HG02623 (cell line): ENCODE measurements around the gene CLEC4G.
"Not testable (repeated sequence)": the region's sequence is repeated elsewhere in the genome, so short reads cannot be mapped to it uniquely, and the experiment has no call there.

Experiments used
- ATAC-seq: cut with Tn5 transposase; IDR thresholded peaks from one replicate; pipeline ENCODE4 v1.9.1; 2021; ENCODE audit warnings: moderate library complexity; ENCODE audit not compliant: unreplicated experiment

Gene CLEC4G, protein sequence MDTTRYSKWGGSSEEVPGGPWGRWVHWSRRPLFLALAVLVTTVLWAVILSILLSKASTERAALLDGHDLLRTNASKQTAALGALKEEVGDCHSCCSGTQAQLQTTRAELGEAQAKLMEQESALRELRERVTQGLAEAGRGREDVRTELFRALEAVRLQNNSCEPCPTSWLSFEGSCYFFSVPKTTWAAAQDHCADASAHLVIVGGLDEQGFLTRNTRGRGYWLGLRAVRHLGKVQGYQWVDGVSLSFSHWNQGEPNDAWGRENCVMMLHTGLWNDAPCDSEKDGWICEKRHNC

GRCh38 chr19:7732045-7732444 lies at the start of gene CLEC4G:
CLEC4G (minus strand) TSS chr19:7732110; CDS start chr19:7732102, 8 bp downstream.
- ATAC-seq = no peak

DNA sequence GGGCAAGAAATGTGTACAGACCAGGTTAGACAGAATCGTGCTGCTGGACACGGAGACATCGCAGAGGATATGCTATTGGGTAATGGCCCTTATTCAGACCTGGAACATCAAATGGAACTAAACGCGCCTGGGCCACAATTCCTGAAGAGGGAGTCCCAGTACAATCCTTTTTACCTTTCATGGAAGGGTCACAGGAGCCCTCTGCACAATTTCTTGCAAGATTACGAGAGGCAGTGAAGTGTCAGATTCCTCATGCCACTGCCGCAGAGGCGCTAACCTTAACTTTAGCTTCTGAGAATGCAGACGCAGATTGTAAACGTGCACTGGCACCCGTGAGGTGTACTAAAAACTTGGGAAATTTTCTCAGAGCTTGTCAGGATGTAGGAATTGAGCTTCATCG lies 49.2 kb upstream of the CLEC4G start:
- ATAC-seq = no peak

DNA sequence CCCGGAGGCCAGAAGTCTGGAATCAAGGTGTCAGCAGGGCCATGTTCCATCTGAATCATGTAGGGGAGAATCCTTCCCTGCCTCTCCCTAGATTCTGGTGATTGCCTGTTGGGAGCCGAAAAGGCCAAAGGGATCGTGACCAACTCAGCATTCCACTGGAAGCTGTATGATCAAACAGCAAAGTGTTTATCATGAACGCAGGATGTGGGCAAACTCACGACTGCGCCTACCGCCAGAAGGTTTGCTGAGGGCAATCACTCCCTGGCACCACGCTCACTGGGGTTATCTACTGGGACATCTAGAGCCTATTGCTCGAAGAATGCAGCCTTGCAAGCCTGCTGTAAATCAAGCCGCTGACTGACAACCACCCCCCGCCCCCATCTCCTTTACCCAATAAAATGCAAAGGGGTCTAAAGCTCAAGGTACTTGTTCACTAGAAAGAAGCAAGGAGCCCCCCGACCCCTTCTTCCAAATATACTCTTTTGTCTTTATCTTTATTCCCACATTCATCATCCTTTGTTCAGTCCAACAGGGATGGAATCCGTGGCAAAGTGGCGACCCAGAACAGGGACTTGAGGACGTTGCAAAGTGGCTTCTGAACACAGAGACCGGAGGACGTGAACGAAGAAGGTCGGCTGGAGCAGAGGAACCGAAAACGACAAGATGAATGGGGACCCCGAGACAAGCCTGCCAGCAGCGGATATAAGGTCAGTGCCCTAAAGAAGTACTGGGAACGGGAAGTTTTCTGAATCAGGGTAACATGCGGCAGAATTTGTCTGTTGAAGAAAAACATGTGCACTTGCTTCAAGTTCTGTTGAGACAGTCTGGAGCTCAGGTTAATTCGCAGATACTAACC lies 47.9 kb upstream of the CLEC4G start:
- no peak for ATAC-seq

GRCh38 chr19:7778081-7778480 lies 46.2 kb upstream of the CLEC4G start:
- no peak for ATAC-seq

DNA sequence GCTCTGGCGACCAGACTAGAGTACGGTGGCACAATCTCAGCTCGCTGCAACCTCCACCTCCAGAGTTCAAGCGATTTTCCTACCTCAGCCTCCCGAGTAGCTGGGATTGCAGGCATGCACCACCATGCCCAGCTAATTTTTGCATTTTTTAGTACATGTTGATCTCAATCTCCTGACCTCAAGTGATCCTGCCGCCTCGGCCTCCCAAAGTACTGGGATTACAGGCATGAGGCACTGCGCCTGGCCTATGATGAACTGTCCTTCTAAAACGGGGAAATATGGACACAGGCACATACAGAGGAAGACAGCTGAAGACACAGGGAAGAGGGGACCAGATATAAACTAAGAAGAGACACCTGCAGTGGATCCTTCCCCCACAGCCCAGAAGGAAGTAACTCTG lies 43.9 kb upstream of the CLEC4G start:
- ATAC-seq = no peak

DNA sequence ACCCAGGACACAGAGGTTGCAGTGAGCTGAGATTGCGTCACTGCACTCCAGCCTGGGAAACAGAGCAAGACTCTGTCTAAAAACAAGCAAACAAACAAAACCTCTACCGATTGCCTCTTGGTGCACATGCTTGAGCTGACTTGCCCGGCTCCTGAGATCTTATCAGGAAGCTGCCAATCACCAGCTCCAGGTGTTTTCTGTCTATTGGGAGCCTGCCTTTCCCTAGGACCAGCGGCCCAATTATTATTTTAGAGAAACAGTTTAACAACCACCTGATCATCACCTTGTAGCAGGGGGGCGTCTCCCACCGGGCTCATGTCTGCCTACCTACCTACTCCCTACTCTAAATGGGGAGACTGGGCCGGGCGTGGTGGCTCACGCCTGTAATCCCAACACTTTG lies 41.9 kb upstream of the CLEC4G start:
- no peak for ATAC-seq

DNA sequence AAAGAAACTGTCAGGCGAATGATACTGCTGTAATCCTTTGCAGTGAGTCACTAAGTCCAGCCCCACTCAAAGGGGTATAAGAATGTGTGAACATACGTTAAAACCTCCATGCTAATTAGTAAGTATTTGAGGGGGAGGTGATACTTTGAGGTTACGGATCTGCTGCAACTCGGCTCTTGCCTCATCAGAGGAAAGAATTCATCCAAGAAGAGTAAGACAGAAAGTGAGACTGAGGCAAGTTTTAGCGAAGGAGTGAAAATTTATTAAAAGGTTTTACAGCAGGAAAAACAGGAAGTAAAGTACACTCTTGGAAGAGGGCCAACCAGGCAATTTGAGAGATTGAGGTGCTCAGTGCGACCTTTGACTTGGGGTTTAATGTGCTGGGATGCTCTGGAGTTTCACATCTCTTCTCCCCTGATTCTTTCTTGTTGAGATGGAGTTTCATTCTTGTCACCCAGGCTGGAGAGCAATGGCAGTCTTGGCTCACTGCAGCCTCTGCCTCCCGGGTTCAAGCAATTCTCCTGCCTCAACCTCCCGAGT lies 40.9 kb upstream of the CLEC4G start:
- no peak for ATAC-seq

- no peak for ATAC-seq
Observed at GRCh38 chr19:7771072-7771471, 39.2 kb upstream of the CLEC4G start.

- ATAC-seq = no peak
Observed at GRCh38 chr19:7769171-7769570, 37.3 kb upstream of the CLEC4G start.

GRCh38 chr19:7767487-7767886 lies 35.6 kb upstream of the CLEC4G start:
- ATAC-seq = no peak

GRCh38 chr19:7766535-7766934 lies 34.6 kb upstream of the CLEC4G start:
- no peak for ATAC-seq

DNA sequence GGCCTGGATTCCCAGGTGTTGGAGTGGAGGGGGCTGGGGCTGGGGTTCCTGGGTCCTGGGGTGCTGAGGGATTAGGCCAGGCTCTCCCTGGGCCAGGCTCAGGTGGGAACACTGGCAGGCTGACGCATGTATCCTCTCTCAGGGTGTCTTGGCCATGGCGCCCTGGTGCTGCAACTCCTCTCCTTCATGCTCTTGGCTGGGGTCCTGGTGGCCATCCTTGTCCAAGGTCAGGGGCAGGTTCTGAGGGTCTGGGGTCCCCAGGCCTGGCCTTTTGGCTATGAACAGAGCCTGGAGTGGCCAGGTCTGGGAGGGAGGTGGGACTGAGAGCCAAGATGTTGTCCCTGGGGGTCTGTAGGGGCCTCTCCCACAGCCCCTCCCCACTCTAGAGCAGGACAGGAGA lies 33.1 kb upstream of the CLEC4G start:
- not testable (repeated sequence) for ATAC-seq

DNA sequence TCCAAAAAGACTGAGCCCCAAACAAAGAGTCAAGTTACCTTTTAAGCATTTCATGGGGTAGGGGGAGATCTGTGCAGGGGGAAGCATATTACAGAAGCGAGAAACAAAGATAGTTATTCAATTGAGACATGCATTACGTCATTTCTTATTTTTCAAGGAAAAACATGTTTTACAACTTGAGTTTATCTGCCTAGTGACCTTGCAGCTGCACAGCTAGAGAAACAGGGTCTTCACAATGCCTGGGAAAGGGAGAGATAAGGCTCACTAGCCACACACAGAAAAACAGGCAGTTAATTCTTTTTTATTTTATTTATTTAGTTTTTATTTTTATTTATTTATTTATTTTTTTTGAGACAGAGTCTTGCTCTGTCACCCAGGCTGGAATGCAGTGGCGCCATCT lies 32.2 kb upstream of the CLEC4G start:
- ATAC-seq = not testable (repeated sequence)

DNA sequence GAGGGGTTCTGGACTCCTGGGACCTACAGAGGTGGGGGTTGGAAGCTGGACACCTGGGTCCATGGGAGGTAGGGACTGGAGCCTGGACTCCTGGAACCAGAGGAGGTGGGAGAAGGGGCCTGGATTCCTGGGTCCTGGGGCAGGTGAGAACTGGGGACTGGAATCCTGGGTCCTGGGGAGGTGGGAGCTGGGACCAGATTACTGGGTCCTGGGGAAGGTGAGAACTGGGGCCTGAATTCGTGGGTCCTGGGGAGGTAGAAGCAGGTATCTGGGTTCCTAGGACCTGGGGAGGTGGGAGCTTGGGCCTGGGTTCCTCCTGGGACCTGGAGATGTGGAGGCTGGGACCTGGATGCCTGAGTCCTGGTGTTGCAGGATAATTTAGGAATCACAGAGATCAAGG lies 31.8 kb upstream of the CLEC4G start:
- ATAC-seq = no peak

DNA sequence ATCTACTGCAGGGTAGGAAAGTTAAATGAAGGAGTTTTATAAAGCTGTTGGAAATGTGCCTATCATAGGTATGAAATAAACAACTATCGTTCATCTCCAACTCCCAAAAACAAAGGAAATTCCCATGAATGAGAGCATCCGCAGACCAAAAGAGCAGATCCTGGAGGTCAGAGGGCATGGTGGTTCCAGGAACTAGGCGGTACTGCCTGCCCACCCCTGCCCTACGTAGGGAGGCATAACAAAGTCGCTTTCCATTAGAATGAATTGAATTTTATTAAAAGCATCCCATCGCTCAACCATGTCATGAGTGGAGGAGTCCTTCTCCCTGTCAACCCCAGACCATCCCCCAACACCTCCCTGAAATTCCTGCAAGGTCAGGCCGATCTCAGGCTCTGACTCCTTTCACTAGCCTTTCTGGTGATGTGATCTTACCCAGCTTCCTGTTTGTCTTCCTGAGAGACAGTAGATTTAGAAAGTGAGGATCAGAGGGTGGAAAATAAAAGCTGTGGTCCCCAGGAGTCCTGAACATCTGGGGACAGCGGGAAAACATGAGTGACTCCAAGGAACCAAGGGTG lies 30.9 kb upstream of the CLEC4G start, which contains the start of gene CLEC4M:
Gene CLEC4M, plus strand, starts transcription at position 525 of the 575 bp plus-strand sequence. Its CDS starts 24 bp downstream, at position 549.
- no peak for ATAC-seq

- ATAC-seq = no peak
Observed at GRCh38 chr19:7759156-7759555, 27.2 kb upstream of the CLEC4G start.

DNA sequence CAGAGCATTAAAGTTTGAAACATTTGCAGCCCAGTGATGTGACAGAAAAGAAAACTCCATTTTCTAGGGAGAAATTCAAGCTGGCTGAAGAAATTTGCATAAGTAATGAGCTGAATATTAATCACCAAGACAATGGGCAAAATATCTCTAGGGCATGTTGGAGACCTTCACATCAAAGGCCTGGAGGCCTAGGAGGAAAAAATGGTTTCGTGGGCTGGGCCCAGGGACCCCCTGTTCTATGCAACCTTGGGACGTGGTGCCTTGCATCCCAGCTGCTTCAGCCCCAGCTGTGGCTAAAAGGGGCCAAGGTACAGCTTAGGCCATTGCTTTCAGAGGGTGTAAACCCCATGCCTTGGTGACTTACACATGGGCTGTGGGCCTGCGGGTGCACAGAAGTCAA lies 25.4 kb upstream of the CLEC4G start:
- no peak for ATAC-seq

- ATAC-seq = no peak
Observed at GRCh38 chr19:7756258-7756657, 24.3 kb upstream of the CLEC4G start.

GRCh38 chr19:7751157-7751783 lies 19.4 kb upstream of the CLEC4G start:
- ATAC-seq = no peak

- no peak for ATAC-seq
Observed at GRCh38 chr19:7748756-7749155, 16.8 kb upstream of the CLEC4G start.

DNA sequence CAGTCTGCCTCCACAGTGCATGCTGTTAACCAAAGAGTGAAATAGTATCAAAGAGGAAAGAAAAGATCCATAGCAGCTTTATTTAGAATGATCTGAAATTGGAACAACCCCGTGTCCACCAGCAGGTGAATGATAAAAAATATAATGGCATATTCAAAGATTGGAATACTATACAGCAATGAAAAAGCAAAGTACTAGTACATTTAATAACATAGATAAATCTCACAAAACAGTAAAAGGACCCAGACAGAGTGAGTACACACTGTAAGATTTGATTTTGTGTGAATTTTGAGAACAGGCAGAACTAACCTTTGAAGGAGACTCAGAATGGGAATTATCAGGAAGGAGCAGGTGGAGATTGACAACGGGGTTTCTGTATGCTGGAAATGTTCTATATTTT lies 16.3 kb upstream of the CLEC4G start:
- no peak for ATAC-seq
